GM15510 (cell line): ENCODE results near the gene ALG14.

Source experiments
- POLR2A ChIP-seq: IDR thresholded peaks from 3 replicates; pipeline ENCODE4 v1.6.1; 2011; ENCODE audit warnings: borderline replicate concordance; ENCODE audit not compliant: insufficient read length; ENCODE audit errors: extremely low read depth

ALG14 gene

GRCh38 chr1:94983171-94983739, 89.5 kb downstream of the ALG14 start:
- no peak for TF ChIP-seq POLR2A

GRCh38 chr1:94982398-94982797, 90.4 kb downstream of the ALG14 start:
- TF ChIP-seq POLR2A = no peak

GRCh38 chr1:94981575-94981973, 91.2 kb downstream of the ALG14 start:
- no peak for TF ChIP-seq POLR2A

- TF ChIP-seq POLR2A = no peak
Observed at GRCh38 chr1:94980582-94981574, 91.9 kb downstream of the ALG14 start.

GRCh38 chr1:94979656-94980581, 92.8 kb downstream of the ALG14 start:
- TF ChIP-seq POLR2A = no peak

- TF ChIP-seq POLR2A = no peak
Observed at GRCh38 chr1:94979131-94979530, 93.6 kb downstream of the ALG14 start.

- TF ChIP-seq POLR2A = no peak
Observed at GRCh38 chr1:94978401-94978800, 94.3 kb downstream of the ALG14 start.

GRCh38 chr1:94976971-94977548, 95.7 kb downstream of the ALG14 start:
- TF ChIP-seq POLR2A = no peak

- TF ChIP-seq POLR2A = no peak
Observed at GRCh38 chr1:94974824-94975223, 97.9 kb downstream of the ALG14 start.

GRCh38 chr1:94974241-94974640, 98.5 kb downstream of the ALG14 start:
- TF ChIP-seq POLR2A = no peak

GRCh38 chr1:94973309-94973922, 99.3 kb downstream of the ALG14 start:
- no peak for TF ChIP-seq POLR2A

- TF ChIP-seq POLR2A = no peak
Observed at GRCh38 chr1:94971491-94971924, 101.2 kb downstream of the ALG14 start.

GRCh38 chr1:94970783-94971182, 102.0 kb downstream of the ALG14 start:
- no peak for TF ChIP-seq POLR2A

- no peak for TF ChIP-seq POLR2A
Observed at GRCh38 chr1:94969137-94969536, 103.6 kb downstream of the ALG14 start.
